Endodermal cell (in vitro differentiated cells): Measurements from ENCODE around the gene RHOA. TPM values are rescaled to one million over a fixed set of nuclear protein-coding genes. Genes with fewer than 3 reads are reported as not detected.

Experiments used
- DNase-seq: peaks from one replicate; pipeline ENCODE4 v3.0.0-alpha.2; 2017
- H3K27ac ChIP-seq: 2 replicates; pipeline ENCODE4 v1.5.1; 2013; ENCODE audit warnings: mild to moderate bottlenecking, low read depth, low read length, moderate library complexity
- H3K27me3 ChIP-seq: 2 replicates; pipeline ENCODE4 v1.6.1; 2013; ENCODE audit warnings: mild to moderate bottlenecking, low read length, moderate library complexity; ENCODE audit not compliant: insufficient read depth, control insufficient read depth, poor library complexity, severe bottlenecking
- H3K36me3 ChIP-seq: 2 replicates; pipeline ENCODE4 v1.7.0; 2013; ENCODE audit warnings: mild to moderate bottlenecking, low read length, moderate library complexity; ENCODE audit not compliant: control insufficient read depth, insufficient read depth
- H3K4me1 ChIP-seq: one replicate; pipeline ENCODE4 v1.7.0; 2013; ENCODE audit warnings: low read length; ENCODE audit not compliant: control insufficient read depth, insufficient read depth
- H3K4me3 ChIP-seq: 2 replicates; pipeline ENCODE4 v1.5.1; 2013; ENCODE audit warnings: mild to moderate bottlenecking, low read length, moderate library complexity
- H3K9ac ChIP-seq: 2 replicates; pipeline ENCODE4 v1.6.1; 2013; ENCODE audit warnings: mild to moderate bottlenecking, low read length, moderate library complexity; ENCODE audit not compliant: poor library complexity, severe bottlenecking; ENCODE audit errors: extremely low read depth
- H3K9me3 ChIP-seq: 2 replicates; pipeline ENCODE4 v1.6.1; 2013; ENCODE audit warnings: mild to moderate bottlenecking, low read length, moderate library complexity; ENCODE audit not compliant: control insufficient read depth
- H3K27ac Mint-ChIP-seq: 2 replicates; pipeline ENCODE4 v1.8.0; 2020; ENCODE audit warnings: mixed read lengths
- H3K27me3 Mint-ChIP-seq: 2 replicates; pipeline ENCODE4 v1.8.0; 2021; ENCODE audit warnings: mild to moderate bottlenecking, mixed read lengths; ENCODE audit not compliant: insufficient read depth
- H3K36me3 Mint-ChIP-seq: 2 replicates; pipeline ENCODE4 v1.8.0; 2020; ENCODE audit warnings: low read depth, mixed read lengths
- H3K4me1 Mint-ChIP-seq: 2 replicates; pipeline ENCODE4 v1.8.0; 2020; ENCODE audit warnings: mixed read lengths
- H3K4me3 Mint-ChIP-seq: 2 replicates; pipeline ENCODE4 v1.8.0; 2020; ENCODE audit warnings: mild to moderate bottlenecking, moderate library complexity, mixed read lengths
- H3K9me3 Mint-ChIP-seq: 2 replicates; pipeline ENCODE4 v1.8.0; 2020; ENCODE audit warnings: mild to moderate bottlenecking, mixed read lengths
- CTCF ChIP-seq: fragments of 200-600 bp; sonication (generic); conservative IDR thresholded peaks from 2 replicates; pipeline ENCODE4 v1.5.0; 2021; ENCODE audit warnings: antibody characterized with exemption, mild to moderate bottlenecking
- WGBS, 2 experiments: methylation state at CpG; one replicate each; pipeline versions ENCODE4 v1.1.5 to v1.1.7; 2013; ENCODE audit warnings: missing lambda C conversion rate in 2 of 2, mixed read lengths in 1 of 2; ENCODE audit not compliant: insufficient coverage in 1 of 2, insufficient read length in 1 of 2; 5-methylcytosine and 5-hydroxymethylcytosine counted together
- total RNA-seq, 2 donors: library from RNA; stranded (reverse); fragmentation: NEBNext Ultra II Directional in 1 of 2; extraction: Animal tissue kit (Norgen Biotek cat#: 25700) in 1 of 2; gene quantifications; 2 replicates in 1 of 2; 3 replicates in 1 of 2; pipeline ENCODE4 v1.2.1, GENCODE V29; 2021

RHOA gene
- total RNA-seq, 2 donors from 2014 or later = 359 to 371 TPM

DNA sequence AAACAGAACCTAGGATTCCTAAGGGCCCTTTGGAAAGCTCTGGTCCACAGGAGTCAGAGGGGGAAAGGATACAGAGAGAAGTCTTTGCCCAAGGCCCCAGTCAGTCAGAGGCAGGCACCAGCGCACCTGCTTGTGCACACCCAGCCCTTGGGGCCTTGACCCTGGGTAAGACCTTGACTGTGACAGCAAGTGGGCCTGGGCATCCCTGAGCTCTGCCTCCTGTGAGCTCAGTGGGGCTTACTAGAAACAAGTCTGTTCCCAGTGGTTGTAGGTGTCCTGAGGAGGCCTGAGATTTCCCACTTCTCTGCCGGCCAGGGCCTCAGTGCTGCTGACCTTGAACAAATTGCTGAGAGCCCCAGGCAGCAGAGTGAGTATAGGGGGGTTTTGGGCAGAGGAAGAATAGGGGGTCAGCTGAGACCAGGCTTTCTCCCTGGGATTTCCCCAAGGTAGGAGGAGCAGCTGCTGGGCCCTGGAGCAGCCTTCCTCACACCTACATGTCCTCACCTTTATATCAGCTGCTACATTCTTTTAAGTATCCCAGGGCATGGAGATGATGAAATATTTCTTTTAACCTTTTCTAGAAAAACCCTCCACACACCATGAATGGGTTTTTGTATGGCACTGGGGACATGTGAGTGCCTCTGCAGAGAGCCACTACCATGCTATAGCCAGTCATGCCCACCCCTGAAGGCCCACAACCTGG is 48.6 kb upstream of the RHOA start:
- Histone ChIP-seq H3K4me1 (peaks cover 27% of the 10 kb centered on the region), H3K4me3 (no peak overlapping the region), H3K27me3 (no peaks in the 10 kb centered on the region), H3K9me3 (no peaks in the 10 kb centered on the region), H3K36me3 (no peaks in the 10 kb centered on the region), H3K9ac (peak overlapping the region; percentile 54), H3K27ac (peak overlapping the region; percentile 36)
- Mint-ChIP-seq H3K9me3 (no peaks in the 10 kb centered on the region), H3K4me1 (peaks cover 57% of the 10 kb centered on the region), H3K27me3 (no peaks in the 10 kb centered on the region), H3K36me3 (no peaks in the 10 kb centered on the region), H3K4me3 (peak overlapping the region; percentile 43), H3K27ac (peak overlapping the region; percentile 99)
- 79% methylated on average over 2 of the region's 2 CpGs; no CpG with 5 or more reads in 1 of the 2 experiments for WGBS, 2 experiments
- TF ChIP-seq CTCF = no peak
- peak; percentile 70 for DNase-seq

GRCh38 chr3:49456466-49456865 is 44.7 kb upstream of the RHOA start:
- H3K4me1 Mint-ChIP-seq = peaks cover 45% of the 10 kb centered on the region
- 74 to 89% methylated on average over 2 to 3 of the region's 3 CpGs for WGBS, 2 experiments
- no peaks in the 10 kb centered on the region for H3K36me3 ChIP-seq
- no peaks in the 10 kb centered on the region for H3K27me3 Mint-ChIP-seq
- H3K4me1 ChIP-seq = peaks cover 27% of the 10 kb centered on the region
- no peaks in the 10 kb centered on the region for H3K9me3 ChIP-seq
- no peaks in the 10 kb centered on the region for H3K36me3 Mint-ChIP-seq
- no peak overlapping the region for H3K4me3 ChIP-seq
- no peak for TF ChIP-seq CTCF
- DNase-seq = no peak
- H3K27me3 ChIP-seq = no peaks in the 10 kb centered on the region
- H3K9me3 Mint-ChIP-seq = no peaks in the 10 kb centered on the region
- H3K27ac Mint-ChIP-seq = no peak overlapping the region
- H3K4me3 Mint-ChIP-seq = no peak overlapping the region
- no peak overlapping the region for H3K9ac ChIP-seq
- no peak overlapping the region for H3K27ac ChIP-seq

DNA sequence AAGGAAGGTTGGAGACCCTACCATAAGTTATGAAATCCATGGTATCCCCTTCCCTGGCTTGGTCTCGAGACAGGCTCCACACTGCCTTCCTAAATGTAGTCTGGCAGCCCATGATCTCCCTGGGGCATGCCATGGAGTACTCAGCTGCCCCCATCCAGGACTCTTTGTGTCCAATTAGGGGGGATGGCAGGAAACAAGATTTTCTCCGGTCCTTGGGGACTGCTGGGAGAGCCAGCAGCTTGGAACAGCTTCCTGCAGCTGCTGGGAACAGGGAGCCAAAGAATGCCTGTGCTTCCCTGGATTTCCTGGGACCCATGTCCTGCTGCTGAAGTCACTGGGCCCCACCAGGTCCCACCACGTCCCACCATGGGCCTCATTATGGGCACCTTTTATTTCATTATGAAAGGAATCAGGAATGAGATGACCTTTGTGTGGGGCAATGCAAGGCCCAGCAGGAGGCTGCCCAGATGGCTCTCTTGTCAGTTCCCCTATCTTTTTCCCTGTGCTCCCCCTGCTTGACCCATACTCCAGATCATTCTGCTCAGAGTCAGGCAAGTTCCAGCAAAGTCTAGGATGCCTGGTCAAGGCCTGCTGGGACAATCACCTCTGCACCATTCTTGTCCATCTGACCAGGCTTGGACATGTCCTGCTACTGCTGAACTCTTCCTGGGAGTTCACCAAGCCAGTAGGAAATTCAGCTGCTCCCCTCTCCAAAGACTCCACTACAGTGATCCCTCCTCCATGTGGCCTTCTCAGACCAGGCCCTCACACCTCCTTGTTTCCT is 43.3 kb upstream of the RHOA start:
- TF ChIP-seq CTCF = no peak
- DNase-seq = peak; percentile 52
- 70 to 84% methylated on average over 2 to 3 of the region's 3 CpGs for WGBS, 2 experiments

More for the DNA sequence above, 43.3 kb upstream of the RHOA start:
- no peaks in the 10 kb centered on the region for H3K27me3 Mint-ChIP-seq
- Histone ChIP-seq H3K9me3 (no peaks in the 10 kb centered on the region), H3K4me3 (no peak overlapping the region), H3K9ac (no peak overlapping the region), H3K27me3 (no peaks in the 10 kb centered on the region), H3K36me3 (no peaks in the 10 kb centered on the region), H3K27ac (no peak overlapping the region), H3K4me1 (peaks cover 14% of the 10 kb centered on the region)
- no peaks in the 10 kb centered on the region for H3K36me3 Mint-ChIP-seq
- H3K27ac Mint-ChIP-seq = peak overlapping the region; percentile 33
- peaks cover 31% of the 10 kb centered on the region for H3K4me1 Mint-ChIP-seq
- no peaks in the 10 kb centered on the region for H3K9me3 Mint-ChIP-seq
- H3K4me3 Mint-ChIP-seq = no peak overlapping the region
